ENCODE data around the gene CCDC88C. TPM values are rescaled to one million over a fixed set of nuclear protein-coding genes. Genes with fewer than 3 reads are reported as not detected.

Gene CCDC88C
- total RNA-seq, 2 experiments from 2014 or later = 137 to 253 TPM

DNA sequence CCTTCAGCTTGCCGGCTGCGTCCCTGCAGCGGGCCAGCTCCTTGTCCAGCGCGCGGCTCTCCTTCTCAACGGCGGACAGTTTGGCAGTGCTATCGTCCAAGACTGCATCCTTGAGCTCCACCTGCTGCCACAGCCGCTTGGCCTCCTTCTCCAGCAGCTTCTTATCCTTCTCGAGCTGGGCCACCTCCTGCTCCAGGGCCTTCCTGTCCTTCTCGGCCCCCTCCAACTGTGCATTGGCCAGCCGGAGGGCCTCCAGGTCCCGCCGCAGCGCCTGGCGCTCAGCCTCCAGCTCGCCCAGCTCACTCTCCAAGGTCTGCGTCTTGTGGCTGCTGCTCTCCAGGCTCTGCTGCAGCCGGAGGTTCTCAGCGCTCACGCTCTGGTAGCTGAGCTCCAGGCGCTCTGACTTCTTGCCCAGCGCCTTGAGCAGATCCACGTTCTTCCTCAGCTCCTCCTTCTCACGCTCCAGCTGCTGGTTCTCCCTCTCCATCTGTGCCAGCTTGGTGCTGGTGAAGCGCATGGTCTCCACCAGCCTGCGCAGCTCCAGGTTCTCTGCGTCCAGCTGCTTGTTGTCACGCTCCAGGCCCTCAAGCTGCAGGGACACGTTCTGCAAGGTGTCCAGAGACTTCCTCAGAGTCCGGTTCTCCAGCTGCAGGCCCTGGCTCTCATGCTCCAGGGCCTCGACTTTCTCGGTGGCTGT lies 104.3 kb downstream of the CCDC88C start:
- BruUV-seq (replicated peaks) = TSS peak; percentile 78
- Histone ChIP-seq H3K27ac (ENCODE audit: low read depth, low read length, poor library complexity, severe bottlenecking) (no peak overlapping the region), H3K9me2 (ENCODE audit: insufficient read depth, low read length) (no peaks in the 10 kb centered on the region), H3K4me3 (ENCODE audit: low read depth, low read length, poor library complexity, severe bottlenecking) (no peak overlapping the region), H3K4me2 (ENCODE audit: low read length) (no peak overlapping the region), H3K4me1 (ENCODE audit: insufficient read depth, low read length, poor library complexity, severe bottlenecking) (peaks cover 32% of the 10 kb centered on the region), H3K36me3 (ENCODE audit: insufficient read depth, low read length) (peaks cover 99% of the 10 kb centered on the region), H3K79me2 (ENCODE audit: insufficient read depth, low read depth, low read length) (peaks cover 41% of the 10 kb centered on the region; the same call in 1 of the 2 replicates), H4K20me1 (ENCODE audit: insufficient read depth, low read length) (no peaks in the 10 kb centered on the region), H3K9me3 (ENCODE audit: low read length) (no peaks in the 10 kb centered on the region), H2AFZ (ENCODE audit: low read length) (no peak overlapping the region)
- intact Hi-C loops (cut with micrococcal nuclease; ENCODE audit: unreplicated experiment) = no loop called here
- no peak for DNase-seq (ENCODE audit: low spot score)
- ChIA-PET POLR2A (no interaction called here), CTCF (ENCODE audit: unreplicated experiment) (no interaction called here)
- TF ChIP-seq EZH2phosphoT487 (IDR thresholded peaks at IDR 0.05; ENCODE audit: borderline replicate concordance, low read depth, low read length) = no peak
- TF ChIP-seq, protein P1, sequence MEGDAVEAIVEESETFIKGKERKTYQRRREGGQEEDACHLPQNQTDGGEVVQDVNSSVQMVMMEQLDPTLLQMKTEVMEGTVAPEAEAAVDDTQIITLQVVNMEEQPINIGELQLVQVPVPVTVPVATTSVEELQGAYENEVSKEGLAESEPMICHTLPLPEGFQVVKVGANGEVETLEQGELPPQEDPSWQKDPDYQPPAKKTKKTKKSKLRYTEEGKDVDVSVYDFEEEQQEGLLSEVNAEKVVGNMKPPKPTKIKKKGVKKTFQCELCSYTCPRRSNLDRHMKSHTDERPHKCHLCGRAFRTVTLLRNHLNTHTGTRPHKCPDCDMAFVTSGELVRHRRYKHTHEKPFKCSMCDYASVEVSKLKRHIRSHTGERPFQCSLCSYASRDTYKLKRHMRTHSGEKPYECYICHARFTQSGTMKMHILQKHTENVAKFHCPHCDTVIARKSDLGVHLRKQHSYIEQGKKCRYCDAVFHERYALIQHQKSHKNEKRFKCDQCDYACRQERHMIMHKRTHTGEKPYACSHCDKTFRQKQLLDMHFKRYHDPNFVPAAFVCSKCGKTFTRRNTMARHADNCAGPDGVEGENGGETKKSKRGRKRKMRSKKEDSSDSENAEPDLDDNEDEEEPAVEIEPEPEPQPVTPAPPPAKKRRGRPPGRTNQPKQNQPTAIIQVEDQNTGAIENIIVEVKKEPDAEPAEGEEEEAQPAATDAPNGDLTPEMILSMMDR (conservative IDR thresholded peaks at IDR 0.05; ENCODE audit: low read length) = no peak

DNA sequence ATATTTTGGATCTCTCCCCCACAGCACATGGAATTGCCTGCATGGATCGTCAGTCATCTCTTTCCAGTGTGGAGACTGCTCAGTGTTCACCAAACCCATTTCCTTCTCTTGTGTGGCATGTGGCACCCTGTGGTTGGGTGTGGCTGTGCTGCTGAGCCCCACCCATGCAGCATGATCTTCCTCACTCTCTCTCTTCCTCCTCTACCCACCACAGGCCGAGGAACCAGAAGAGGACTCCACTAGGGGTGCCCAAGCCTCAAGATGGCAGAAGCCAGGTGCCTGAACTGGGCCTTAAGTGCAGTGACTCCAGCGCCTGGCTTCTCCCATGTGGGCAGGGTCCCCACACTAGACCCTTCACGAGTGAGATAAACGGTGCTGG lies 106.3 kb downstream of the CCDC88C start:
- Histone ChIP-seq H3K9me3 (ENCODE audit: low read length) (no peaks in the 10 kb centered on the region), H3K4me1 (ENCODE audit: insufficient read depth, low read length, poor library complexity, severe bottlenecking) (peaks cover 11% of the 10 kb centered on the region), H3K4me3 (ENCODE audit: low read depth, low read length, poor library complexity, severe bottlenecking) (no peak overlapping the region), H4K20me1 (ENCODE audit: insufficient read depth, low read length) (no peaks in the 10 kb centered on the region), H3K79me2 (ENCODE audit: insufficient read depth, low read depth, low read length) (peaks cover 33% of the 10 kb centered on the region; the same call in 1 of the 2 replicates), H3K4me2 (ENCODE audit: low read length) (no peak overlapping the region), H3K36me3 (ENCODE audit: insufficient read depth, low read length) (peaks cover 99% of the 10 kb centered on the region), H2AFZ (ENCODE audit: low read length) (no peak overlapping the region), H3K9me2 (ENCODE audit: insufficient read depth, low read length) (no peaks in the 10 kb centered on the region), H3K27ac (ENCODE audit: low read depth, low read length, poor library complexity, severe bottlenecking) (no peak overlapping the region)
- intact Hi-C loops (cut with micrococcal nuclease; ENCODE audit: unreplicated experiment) = no loop called here
- no TSS peak for BruUV-seq (replicated peaks)
- TF ChIP-seq, protein P1 (conservative IDR thresholded peaks at IDR 0.05; ENCODE audit: low read length) = 0 out of 2 replicates have a peak, but pooled peaks have one; percentile 29
- no peak for TF ChIP-seq EZH2phosphoT487 (IDR thresholded peaks at IDR 0.05; ENCODE audit: borderline replicate concordance, low read depth, low read length)
- peak; percentile 36 for DNase-seq (ENCODE audit: low spot score)
- ChIA-PET CTCF (ENCODE audit: unreplicated experiment) (no interaction called here), POLR2A (no interaction called here)

DNA sequence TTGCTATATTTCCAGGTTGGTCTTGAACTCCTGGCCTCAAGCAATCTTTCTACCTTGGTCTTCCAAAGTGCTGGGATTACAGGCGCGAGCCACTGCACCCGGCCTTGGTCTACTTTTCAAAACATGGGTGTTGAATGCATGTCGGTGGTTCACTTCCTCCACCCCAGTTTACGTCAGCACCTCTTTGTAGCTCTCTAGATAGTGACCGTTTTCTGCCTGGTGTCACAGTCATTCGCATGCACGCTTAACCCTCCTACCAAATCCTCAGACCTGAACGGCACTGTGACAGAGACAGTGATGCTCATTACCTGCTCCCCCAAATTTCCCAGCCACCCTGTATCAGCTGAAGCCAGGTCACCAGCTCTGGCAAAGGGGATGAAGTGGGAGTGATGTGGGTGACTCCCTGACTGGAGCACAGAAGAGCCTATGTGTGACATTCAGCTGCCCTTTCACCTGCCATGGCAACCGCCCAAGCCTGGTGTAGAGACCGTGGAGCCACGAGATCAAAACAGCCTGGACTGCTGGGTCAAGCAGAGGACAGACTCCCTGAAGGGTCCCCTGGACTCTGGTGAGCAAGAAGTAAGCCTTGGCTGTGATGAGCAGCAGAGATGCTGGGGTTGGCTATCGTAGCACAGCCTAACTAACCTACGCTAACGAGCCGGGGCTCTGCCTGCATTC lies 106.9 kb downstream of the CCDC88C start:
- H3K79me2 ChIP-seq (ENCODE audit: insufficient read depth, low read depth, low read length) = peaks cover 33% of the 10 kb centered on the region; the same call in 1 of the 2 replicates
- intact Hi-C loops (cut with micrococcal nuclease; ENCODE audit: unreplicated experiment) = no loop called here
- CTCF ChIA-PET (ENCODE audit: unreplicated experiment) = no interaction called here
- no peaks in the 10 kb centered on the region for H3K9me2 ChIP-seq (ENCODE audit: insufficient read depth, low read length)
- no peaks in the 10 kb centered on the region for H3K9me3 ChIP-seq (ENCODE audit: low read length)
- no peak overlapping the region for H2AFZ ChIP-seq (ENCODE audit: low read length)
- H3K36me3 ChIP-seq (ENCODE audit: insufficient read depth, low read length) = peaks cover 99% of the 10 kb centered on the region
- no peak for DNase-seq (ENCODE audit: low spot score)
- no peak overlapping the region for H3K4me3 ChIP-seq (ENCODE audit: low read depth, low read length, poor library complexity, severe bottlenecking)
- no peaks in the 10 kb centered on the region for H4K20me1 ChIP-seq (ENCODE audit: insufficient read depth, low read length)
- POLR2A ChIA-PET = interaction anchor here (1.2 kb wide), 1 partner anchor 18 kb away, joined by 3 read pairs; no protein-coding TSS in a partner anchor
- H3K27ac ChIP-seq (ENCODE audit: low read depth, low read length, poor library complexity, severe bottlenecking) = no peak overlapping the region
- H3K4me2 ChIP-seq (ENCODE audit: low read length) = no peak overlapping the region
- TF ChIP-seq, protein P1 (conservative IDR thresholded peaks at IDR 0.05; ENCODE audit: low read length) = no peak
- no peak for TF ChIP-seq EZH2phosphoT487 (IDR thresholded peaks at IDR 0.05; ENCODE audit: borderline replicate concordance, low read depth, low read length)
- no TSS peak for BruUV-seq (replicated peaks)
- H3K4me1 ChIP-seq (ENCODE audit: insufficient read depth, low read length, poor library complexity, severe bottlenecking) = peaks cover 6% of the 10 kb centered on the region

Data from OCI-LY7 (cell line).